HG02884 (cell line): ENCODE data around the gene MSRB1.

Source experiments
- ATAC-seq: cut with Tn5 transposase; IDR thresholded peaks from one replicate; pipeline ENCODE4 v1.9.1; 2021; ENCODE audit warnings: mild to moderate bottlenecking, moderate library complexity; ENCODE audit not compliant: unreplicated experiment

MSRB1 gene

GRCh38 chr16:1942810-1943726, at the start of gene MSRB1:
Gene MSRB1, minus strand, starts transcription at chr16:1943199. Its CDS starts 43 bp downstream, at chr16:1943156.
- ATAC-seq = peak; percentile 92

GRCh38 chr16:1991948-1992703, 49.1 kb upstream of the MSRB1 start:
- peak; percentile 41 for ATAC-seq

GRCh38 chr16:1991588-1991947, 48.6 kb upstream of the MSRB1 start:
- peak; percentile 11 for ATAC-seq

GRCh38 chr16:1991135-1991551, 48.1 kb upstream of the MSRB1 start:
- no peak for ATAC-seq

- no peak for ATAC-seq
Measured at GRCh38 chr16:1990351-1991134, 47.5 kb upstream of the MSRB1 start.

GRCh38 chr16:1990101-1990350, 47.0 kb upstream of the MSRB1 start:
- no peak for ATAC-seq

- no peak for ATAC-seq
Measured at GRCh38 chr16:1989209-1990100, 46.5 kb upstream of the MSRB1 start, which contains the start of gene SYNGR3. Gene SYNGR3, plus strand, starts transcription at chr16:1989970. Its CDS starts 133 bp downstream, at chr16:1990103.

GRCh38 chr16:1987198-1987597, 44.2 kb upstream of the MSRB1 start:
- ATAC-seq = no peak

GRCh38 chr16:1985466-1986150, 42.6 kb upstream of the MSRB1 start:
- no peak for ATAC-seq

- ATAC-seq = peak; percentile 16
Measured at GRCh38 chr16:1984347-1985225, 41.6 kb upstream of the MSRB1 start.

- peak; percentile 69 for ATAC-seq
Measured at GRCh38 chr16:1983544-1984346, 40.7 kb upstream of the MSRB1 start, which contains the start of gene GFER. Gene GFER, plus strand, starts transcription at chr16:1984193. Its CDS starts 26 bp downstream, at chr16:1984219.

GRCh38 chr16:1982991-1983543, 40.1 kb upstream of the MSRB1 start:
- no peak for ATAC-seq

GRCh38 chr16:1982013-1982433, 39.0 kb upstream of the MSRB1 start:
- ATAC-seq = no peak

GRCh38 chr16:1981398-1981836, 38.4 kb upstream of the MSRB1 start, which contains the start of gene NOXO1:
Gene NOXO1, minus strand, starts transcription at chr16:1981469. Its CDS starts 290 bp downstream, at chr16:1981179.
- no peak for ATAC-seq

- no peak for ATAC-seq
Measured at GRCh38 chr16:1980770-1981087, 37.7 kb upstream of the MSRB1 start.

GRCh38 chr16:1980030-1980769, 37.2 kb upstream of the MSRB1 start:
- no peak for ATAC-seq
